Panc1 (cell line): Measurements from ENCODE around the gene GRID1. TPM values are rescaled to one million over a fixed set of nuclear protein-coding genes. Genes with fewer than 3 reads are reported as not detected.

Experiments
- ATAC-seq: fragments of 200-7000 bp; cut with Tn5 transposase; 2 replicates; pipeline ENCODE4 v1.9.1; 2020; ENCODE audit warnings: mild to moderate bottlenecking, moderate library complexity
- BruUV-seq: library from RNA; stranded (reverse); fragments of 400-500 nt; replicated peaks from 2 replicates; lab custom pipeline; 2021; lab: Mats Ljungman, UMichigan
- CTCF ChIA-PET: fragments of 300-600 bp; sonication (Branson Sonifier 250); formaldehyde crosslinking; loops from one replicate; lab custom pipeline; 2022; ENCODE audit warnings: antibody characterized with exemption; lab: Charles Lee
- POLR2A ChIA-PET: fragments of 300-600 bp; sonication (Branson Sonifier 250); formaldehyde crosslinking; loops from one replicate; lab custom pipeline; 2022; ENCODE audit warnings: antibody characterized with exemption; lab: Charles Lee
- DNase-seq: peaks from one replicate; pipeline ENCODE4 v3.0.0-alpha.2; 2010; ENCODE audit warnings: low read depth, low spot score
- H3K27ac ChIP-seq: 2 replicates; pipeline ENCODE4 v1.5.1; 2011; ENCODE audit warnings: mild to moderate bottlenecking, low read length, inconsistent platforms
- H3K27me3 ChIP-seq: fragments of 200-500 bp; sonication (Bioruptor generic); 2 replicates; pipeline ENCODE4 v1.6.0; 2014; ENCODE audit warnings: low read length, inconsistent platforms; ENCODE audit not compliant: control insufficient read depth, insufficient read depth
- H3K36me3 ChIP-seq: fragments of 200-500 bp; sonication (Bioruptor generic); 2 replicates; pipeline ENCODE4 v1.5.1; 2014; ENCODE audit warnings: inconsistent platforms, mild to moderate bottlenecking, low read length, moderate library complexity; ENCODE audit not compliant: control insufficient read depth, insufficient read depth
- H3K4me1 ChIP-seq: 2 replicates; pipeline ENCODE4 v1.5.1; 2011; ENCODE audit warnings: inconsistent platforms, mild to moderate bottlenecking, low read length, moderate library complexity; ENCODE audit not compliant: control insufficient read depth, insufficient read depth
- H3K4me3 ChIP-seq, 2 experiments: 2 replicates each; pipeline ENCODE4 v1.5.1; 2011 to 2012; ENCODE audit warnings: low read depth in 2 of 2, low read length in 2 of 2, mild to moderate bottlenecking in 2 of 2, inconsistent platforms in 1 of 2, moderate library complexity in 1 of 2
- H3K9me3 ChIP-seq: fragments of 200-500 bp; sonication (Bioruptor generic); 2 replicates; pipeline ENCODE4 v1.5.1; 2014; ENCODE audit warnings: low read depth, mild to moderate bottlenecking, inconsistent platforms, low read length, moderate library complexity; ENCODE audit not compliant: control insufficient read depth, insufficient read depth
- POLR2AphosphoS5 ChIP-seq: IDR thresholded peaks from 2 replicates; pipeline ENCODE4 v1.6.1; 2012; ENCODE audit warnings: mild to moderate bottlenecking, low read depth, low read length, moderate library complexity
- SIN3A ChIP-seq: IDR thresholded peaks from 2 replicates; pipeline ENCODE4 v1.6.1; 2012; ENCODE audit warnings: low read depth, mild to moderate bottlenecking, low read length, moderate library complexity, borderline replicate concordance; ENCODE audit not compliant: insufficient read depth
- TCF7L2 ChIP-seq: IDR thresholded peaks from 2 replicates; pipeline ENCODE4 v1.6.1; 2011; ENCODE audit warnings: mild to moderate bottlenecking, low read depth, low read length, inconsistent platforms
- in situ Hi-C: cut with HindIII; loops from 2 replicates; pipeline ENCODE4 v1.10.0; 2016; ENCODE audit warnings: low sequenced_read_pairs, low pct_unique_long_range_greater_than_20kb
- intact Hi-C: fragments of 100-400 bp; cut with micrococcal nuclease; formaldehyde crosslinking; loops from one replicate; pipeline ENCODE4 v1.10.0; 2022; ENCODE audit not compliant: unreplicated experiment
- total RNA-seq: library from RNA; stranded (reverse); gene quantifications from one replicate; pipeline ENCODE4 v1.2.1, GENCODE V29; 2021; ENCODE audit not compliant: unreplicated experiment
- TF ChIP-seq, protein P1 (sequence below): fragments of 450-650 bp; IDR thresholded peaks from 2 replicates; pipeline ENCODE4 v1.5.1; 2017; ENCODE audit warnings: mild to moderate bottlenecking
- TF ChIP-seq, protein P2 (sequence below), 2 experiments: IDR thresholded peaks; 2 replicates each; pipeline ENCODE4 v1.6.1; 2011 to 2012; ENCODE audit warnings: low read depth in 2 of 2, control low read depth in 1 of 2, low read length in 1 of 2, mild to moderate bottlenecking in 1 of 2, moderate library complexity in 1 of 2; ENCODE audit not compliant: insufficient read depth in 1 of 2

GRID1 gene
- total RNA-seq, 1 experiment from 2014 or later, result 2.3 TPM

DNA sequence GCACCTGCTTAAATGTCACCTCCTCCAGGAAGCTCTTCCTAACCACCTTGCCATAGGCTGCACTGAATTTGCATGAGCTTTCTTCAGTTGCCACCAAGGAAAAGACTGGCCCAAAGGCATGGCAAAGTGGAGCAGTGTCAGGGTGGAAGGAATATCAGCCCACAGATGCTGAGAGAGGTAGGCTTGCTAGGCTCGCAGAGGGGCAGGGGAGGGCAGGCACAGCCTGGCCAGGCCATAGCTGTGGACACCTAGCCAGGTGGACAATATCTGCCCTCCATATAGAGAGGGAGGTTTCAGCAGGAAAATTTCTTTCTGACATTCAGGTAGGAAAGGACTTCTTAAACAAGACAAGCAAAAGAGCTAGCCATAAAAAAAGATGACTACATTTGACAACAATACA lies 166.3 kb downstream of the GRID1 start:
- H3K9me3 ChIP-seq, result no peaks in the 10 kb centered on the region
- in situ Hi-C loops (no loop called here), intact Hi-C loops (no loop called here)
- CTCF ChIA-PET, result no interaction called here
- no peaks in the 10 kb centered on the region for H3K4me1 ChIP-seq
- DNase-seq (no peak), ATAC-seq (no peak)
- BruUV-seq, result no TSS peak
- no peaks in the 10 kb centered on the region for H3K36me3 ChIP-seq
- TF ChIP-seq, protein P1, sequence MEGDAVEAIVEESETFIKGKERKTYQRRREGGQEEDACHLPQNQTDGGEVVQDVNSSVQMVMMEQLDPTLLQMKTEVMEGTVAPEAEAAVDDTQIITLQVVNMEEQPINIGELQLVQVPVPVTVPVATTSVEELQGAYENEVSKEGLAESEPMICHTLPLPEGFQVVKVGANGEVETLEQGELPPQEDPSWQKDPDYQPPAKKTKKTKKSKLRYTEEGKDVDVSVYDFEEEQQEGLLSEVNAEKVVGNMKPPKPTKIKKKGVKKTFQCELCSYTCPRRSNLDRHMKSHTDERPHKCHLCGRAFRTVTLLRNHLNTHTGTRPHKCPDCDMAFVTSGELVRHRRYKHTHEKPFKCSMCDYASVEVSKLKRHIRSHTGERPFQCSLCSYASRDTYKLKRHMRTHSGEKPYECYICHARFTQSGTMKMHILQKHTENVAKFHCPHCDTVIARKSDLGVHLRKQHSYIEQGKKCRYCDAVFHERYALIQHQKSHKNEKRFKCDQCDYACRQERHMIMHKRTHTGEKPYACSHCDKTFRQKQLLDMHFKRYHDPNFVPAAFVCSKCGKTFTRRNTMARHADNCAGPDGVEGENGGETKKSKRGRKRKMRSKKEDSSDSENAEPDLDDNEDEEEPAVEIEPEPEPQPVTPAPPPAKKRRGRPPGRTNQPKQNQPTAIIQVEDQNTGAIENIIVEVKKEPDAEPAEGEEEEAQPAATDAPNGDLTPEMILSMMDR, result no peak
- TF ChIP-seq POLR2AphosphoS5 (no peak), SIN3A (no peak), TCF7L2 (no peak)
- TF ChIP-seq, protein P2, sequence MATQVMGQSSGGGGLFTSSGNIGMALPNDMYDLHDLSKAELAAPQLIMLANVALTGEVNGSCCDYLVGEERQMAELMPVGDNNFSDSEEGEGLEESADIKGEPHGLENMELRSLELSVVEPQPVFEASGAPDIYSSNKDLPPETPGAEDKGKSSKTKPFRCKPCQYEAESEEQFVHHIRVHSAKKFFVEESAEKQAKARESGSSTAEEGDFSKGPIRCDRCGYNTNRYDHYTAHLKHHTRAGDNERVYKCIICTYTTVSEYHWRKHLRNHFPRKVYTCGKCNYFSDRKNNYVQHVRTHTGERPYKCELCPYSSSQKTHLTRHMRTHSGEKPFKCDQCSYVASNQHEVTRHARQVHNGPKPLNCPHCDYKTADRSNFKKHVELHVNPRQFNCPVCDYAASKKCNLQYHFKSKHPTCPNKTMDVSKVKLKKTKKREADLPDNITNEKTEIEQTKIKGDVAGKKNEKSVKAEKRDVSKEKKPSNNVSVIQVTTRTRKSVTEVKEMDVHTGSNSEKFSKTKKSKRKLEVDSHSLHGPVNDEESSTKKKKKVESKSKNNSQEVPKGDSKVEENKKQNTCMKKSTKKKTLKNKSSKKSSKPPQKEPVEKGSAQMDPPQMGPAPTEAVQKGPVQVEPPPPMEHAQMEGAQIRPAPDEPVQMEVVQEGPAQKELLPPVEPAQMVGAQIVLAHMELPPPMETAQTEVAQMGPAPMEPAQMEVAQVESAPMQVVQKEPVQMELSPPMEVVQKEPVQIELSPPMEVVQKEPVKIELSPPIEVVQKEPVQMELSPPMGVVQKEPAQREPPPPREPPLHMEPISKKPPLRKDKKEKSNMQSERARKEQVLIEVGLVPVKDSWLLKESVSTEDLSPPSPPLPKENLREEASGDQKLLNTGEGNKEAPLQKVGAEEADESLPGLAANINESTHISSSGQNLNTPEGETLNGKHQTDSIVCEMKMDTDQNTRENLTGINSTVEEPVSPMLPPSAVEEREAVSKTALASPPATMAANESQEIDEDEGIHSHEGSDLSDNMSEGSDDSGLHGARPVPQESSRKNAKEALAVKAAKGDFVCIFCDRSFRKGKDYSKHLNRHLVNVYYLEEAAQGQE (IDR thresholded peaks at IDR 0.05; ENCODE audit: insufficient read depth in 1 of 2, low read depth in 2 of 2, low read length in 1 of 2), result no peak
- no peak overlapping the region for H3K27ac ChIP-seq
- H3K27me3 ChIP-seq, result peaks cover 21% of the 10 kb centered on the region
- POLR2A ChIA-PET, result no interaction called here
- H3K4me3 ChIP-seq, result no peak overlapping the region

GRCh38 chr10:86199041-86199440 lies 167.6 kb downstream of the GRID1 start:
- Histone ChIP-seq H3K27ac (no peak overlapping the region), H3K27me3 (peaks cover 21% of the 10 kb centered on the region), H3K4me3 (no peak overlapping the region), H3K9me3 (no peaks in the 10 kb centered on the region), H3K4me1 (no peaks in the 10 kb centered on the region), H3K36me3 (no peaks in the 10 kb centered on the region)
- POLR2A ChIA-PET, result no interaction called here
- intact Hi-C loops (no loop called here), in situ Hi-C loops (no loop called here)
- no TSS peak for BruUV-seq
- CTCF ChIA-PET, result no interaction called here
- TF ChIP-seq SIN3A (no peak), POLR2AphosphoS5 (no peak)
- TF ChIP-seq, protein P2 (IDR thresholded peaks at IDR 0.05; ENCODE audit: insufficient read depth in 1 of 2, low read depth in 2 of 2, low read length in 1 of 2), result no peak
- TF ChIP-seq, protein P1, result no peak
- ATAC-seq (no peak), DNase-seq (no peak)
